Measurements from ENCODE around the gene EI24. TPM values are rescaled to one million over a fixed set of nuclear protein-coding genes. Genes with fewer than 3 reads are reported as not detected.

Gene EI24
- total RNA-seq, 1 experiment from 2014 or later, result 193 TPM

GRCh38 chr11:125553357-125553756 is 15.9 kb upstream of the EI24 start:
- POLR2A ChIA-PET, result no interaction called here
- TF ChIP-seq CTCF (IDR thresholded peaks at IDR 0.05) (no peak), REST (IDR thresholded peaks at IDR 0.05; ENCODE audit: insufficient read depth in 1 of 2, low read depth in 2 of 2, low read length in 1 of 2) (no peak), SIN3A (IDR thresholded peaks at IDR 0.05; ENCODE audit: borderline replicate concordance, insufficient read depth, low read depth, low read length) (no peak), POLR2AphosphoS5 (IDR thresholded peaks at IDR 0.05; ENCODE audit: low read depth, low read length) (no peak), TCF7L2 (IDR thresholded peaks at IDR 0.05; ENCODE audit: low read depth, low read length) (no peak)
- CTCF ChIA-PET, result no interaction called here
- DNase-seq (ENCODE audit: low read depth, low spot score), result no peak
- intact Hi-C loops (cut with micrococcal nuclease; ENCODE audit: unreplicated experiment), result loop anchor here (5.0 kb wide), 1 partner anchor 51 kb away; no protein-coding TSS in a partner anchor
- no peak overlapping the region for H3K27ac ChIP-seq (ENCODE audit: low read length)
- H3K4me3 ChIP-seq (ENCODE audit: low read depth in 2 of 2, low read length in 2 of 2), result no peak overlapping the region
- peaks cover 5% of the 10 kb centered on the region; the same call in 1 of the 2 replicates for H3K27me3 ChIP-seq (ENCODE audit: control insufficient read depth, insufficient read depth, low read length)
- no peak for ATAC-seq
- BruUV-seq (replicated peaks), result no TSS peak
- no peaks in the 10 kb centered on the region for H3K4me1 ChIP-seq (ENCODE audit: control insufficient read depth, insufficient read depth, low read length)
- H3K9me3 ChIP-seq (ENCODE audit: control insufficient read depth, insufficient read depth, low read depth, low read length), result no peaks in the 10 kb centered on the region
- no peaks in the 10 kb centered on the region for H3K36me3 ChIP-seq (ENCODE audit: control insufficient read depth, insufficient read depth, low read length)
- in situ Hi-C loops (cut with HindIII; ENCODE audit: low pct_unique_long_range_greater_than_20kb, low sequenced_read_pairs), result no loop called here

- Histone ChIP-seq H3K27ac (ENCODE audit: low read length) (no peak overlapping the region), H3K4me3 (ENCODE audit: low read depth in 2 of 2, low read length in 2 of 2) (no peak overlapping the region), H3K9me3 (ENCODE audit: control insufficient read depth, insufficient read depth, low read depth, low read length) (no peaks in the 10 kb centered on the region), H3K36me3 (ENCODE audit: control insufficient read depth, insufficient read depth, low read length) (no peaks in the 10 kb centered on the region), H3K27me3 (ENCODE audit: control insufficient read depth, insufficient read depth, low read length) (peaks cover 3% of the 10 kb centered on the region; the same call in 1 of the 2 replicates), H3K4me1 (ENCODE audit: control insufficient read depth, insufficient read depth, low read length) (no peaks in the 10 kb centered on the region)
- in situ Hi-C loops (cut with HindIII; ENCODE audit: low pct_unique_long_range_greater_than_20kb, low sequenced_read_pairs), result no loop called here
- TF ChIP-seq POLR2AphosphoS5 (IDR thresholded peaks at IDR 0.05; ENCODE audit: low read depth, low read length) (no peak), CTCF (IDR thresholded peaks at IDR 0.05) (peak; percentile 52)
- DNase-seq (ENCODE audit: low read depth, low spot score) (no peak), ATAC-seq (peak; percentile 86)
- ChIA-PET POLR2A (interaction anchor here (0.7 kb wide), 1 partner anchor 39 kb away, joined by 4 read pairs; the partner anchor contains the start of gene STT3A), CTCF (no interaction called here)
- intact Hi-C loops (cut with micrococcal nuclease; ENCODE audit: unreplicated experiment), result loop anchor here (5.0 kb wide), 1 partner anchor 52 kb away; no protein-coding TSS in a partner anchor
- no TSS peak for BruUV-seq (replicated peaks)
Observed at GRCh38 chr11:125554038-125554437, 15.2 kb upstream of the EI24 start.
